GM12875 (cell line): ENCODE results near the gene CFAP221.

Source experiments
- H3K4me3 ChIP-seq: one replicate; pipeline ENCODE4 v1.5.1; 2011; ENCODE audit warnings: low read depth, low read length, control low read depth
- CTCF ChIP-seq: IDR thresholded peaks from 2 replicates; pipeline ENCODE4 v1.5.1; 2011; ENCODE audit warnings: low read depth, mild to moderate bottlenecking, control low read depth, inconsistent platforms, low read length, moderate library complexity, borderline replicate concordance; ENCODE audit not compliant: insufficient read depth

Gene CFAP221

GRCh38 chr2:119536707-119537106 lies 7.5 kb upstream of the CFAP221 start:
- H3K4me3 ChIP-seq: no peak overlapping the region
- no peak for TF ChIP-seq CTCF

- TF ChIP-seq CTCF: no peak
- no peak overlapping the region for H3K4me3 ChIP-seq
Measured at GRCh38 chr2:119537792-119538191, 6.5 kb upstream of the CFAP221 start.

GRCh38 chr2:119541476-119541875 lies 2.8 kb upstream of the CFAP221 start:
- no peak overlapping the region for H3K4me3 ChIP-seq
- TF ChIP-seq CTCF: no peak

- no peak for TF ChIP-seq CTCF
- no peak overlapping the region for H3K4me3 ChIP-seq
Measured at GRCh38 chr2:119544939-119545475, 758 bp downstream of the CFAP221 start.

- H3K4me3 ChIP-seq: no peak overlapping the region
- TF ChIP-seq CTCF: no peak
Measured at GRCh38 chr2:119545754-119546446, 1.7 kb downstream of the CFAP221 start.

- H3K4me3 ChIP-seq: no peak overlapping the region
- no peak for TF ChIP-seq CTCF
Measured at GRCh38 chr2:119546447-119546767, 2.2 kb downstream of the CFAP221 start.

GRCh38 chr2:119548516-119549120 lies 4.4 kb downstream of the CFAP221 start:
- no peak overlapping the region for H3K4me3 ChIP-seq
- no peak for TF ChIP-seq CTCF
